Neural cell (in vitro differentiated cells): ENCODE measurements around the gene JAGN1.
"Not testable (repeated sequence)": the region's sequence is repeated elsewhere in the genome, so short reads cannot be mapped to it uniquely, and the experiment has no call there.

Experiments
- CTCF ChIP-seq: fragments of 450-650 bp; IDR thresholded peaks from 2 replicates; pipeline ENCODE4 v1.5.1; 2014; ENCODE audit warnings: antibody characterized with exemption, mild to moderate bottlenecking, moderate library complexity; ENCODE audit not compliant: poor library complexity, severe bottlenecking
- EP300 ChIP-seq: fragments of 450-650 bp; conservative IDR thresholded peaks from 2 replicates; pipeline ENCODE4 v1.6.1; 2014; ENCODE audit warnings: antibody characterized with exemption, mild to moderate bottlenecking, moderate library complexity; ENCODE audit not compliant: poor library complexity, severe bottlenecking
- EZH2 ChIP-seq: fragments of 200-600, 300-800 bp; shearing (Covaris generic), sonication (generic); IDR thresholded peaks from 2 replicates; pipeline ENCODE4 v1.6.1; 2014; ENCODE audit warnings: antibody characterized with exemption, low read length, borderline replicate concordance, mild to moderate bottlenecking; ENCODE audit not compliant: insufficient read depth, poor library complexity, severe bottlenecking
- MXI1 ChIP-seq: fragments of 450-650 bp; conservative IDR thresholded peaks from 2 replicates; pipeline ENCODE4 v1.6.1; 2014; ENCODE audit warnings: antibody characterized with exemption, mild to moderate bottlenecking; ENCODE audit not compliant: poor library complexity, severe bottlenecking
- POLR2AphosphoS5 ChIP-seq: IDR thresholded peaks from 2 replicates; pipeline ENCODE4 v1.6.1; 2012
- RAD21 ChIP-seq: fragments of 450-650 bp; conservative IDR thresholded peaks from 2 replicates; pipeline ENCODE4 v1.6.1; 2014; ENCODE audit warnings: antibody characterized with exemption, mild to moderate bottlenecking, moderate library complexity
- REST ChIP-seq: IDR thresholded peaks from 2 replicates; pipeline ENCODE4 v1.6.1; 2012; ENCODE audit warnings: borderline replicate concordance
- SMC3 ChIP-seq: fragments of 450-650 bp; conservative IDR thresholded peaks from 2 replicates; pipeline ENCODE4 v1.6.1; 2014; ENCODE audit warnings: antibody characterized with exemption, mild to moderate bottlenecking, moderate library complexity; ENCODE audit not compliant: poor library complexity

- TF ChIP-seq CTCF (peak; percentile 74), SMC3 (peak; percentile 58)
- TF ChIP-seq EZH2, RAD21, EP300, POLR2AphosphoS5, MXI1, REST: not testable (repeated sequence)
These were observed 41.5 kb upstream of the JAGN1 start for GRCh38 chr3:9848860-9849259.
